ENCODE measurements around the gene DXO. TPM values are rescaled to one million over a fixed set of nuclear protein-coding genes. Genes with fewer than 3 reads are reported as not detected.
A peak's percentile ranks its signal among the peaks of the same experiment; 100 is the strongest.
"Not testable (repeated sequence)": the region's sequence is repeated elsewhere in the genome, so short reads cannot be mapped to it uniquely, and the experiment has no call there.

The DXO gene
- total and polyA plus RNA-seq, 8 donors, result 8.2 to 39.7 (median 11.5) TPM

DNA sequence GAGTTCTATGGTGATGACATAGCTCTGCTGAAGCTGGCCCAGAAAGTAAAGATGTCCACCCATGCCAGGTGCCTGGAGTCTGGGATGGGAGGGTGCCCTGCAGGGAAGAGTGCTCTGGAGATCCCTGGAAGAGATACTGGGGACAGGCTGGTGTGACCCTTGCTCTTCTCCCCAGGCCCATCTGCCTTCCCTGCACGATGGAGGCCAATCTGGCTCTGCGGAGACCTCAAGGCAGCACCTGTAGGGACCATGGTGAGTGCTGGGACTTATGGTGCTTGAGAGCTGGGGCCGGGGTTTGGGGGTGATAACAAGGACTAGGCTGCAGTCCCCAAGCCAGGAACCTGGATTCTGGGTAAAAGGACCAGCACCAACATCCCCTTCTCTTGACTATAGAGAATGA, 28.2 kb downstream of the DXO start:
- Histone ChIP-seq H3K4me1 (peaks cover 0 to 9% (median 0%) of the 10 kb centered on the region in 3 donors), H3K36me3 (no peaks in the 10 kb centered on the region), H3K27me3 (no peaks in the 10 kb centered on the region), H3K9me3 (no peaks in the 10 kb centered on the region), H3K27ac (no peak overlapping the region), H3K4me3 (no peak overlapping the region)
- WGBS, 2 donors, result 61 to 84% methylated on average over 3 of the region's 3 CpGs
- ATAC-seq, result no peak
- intact Hi-C loops (cut with DNase I), result no loop called here
- FAIRE-seq, result no peak
- no peak for DNase-seq
- no peak for TF ChIP-seq CTCF (IDR thresholded peaks at IDR 0.05)

DNA sequence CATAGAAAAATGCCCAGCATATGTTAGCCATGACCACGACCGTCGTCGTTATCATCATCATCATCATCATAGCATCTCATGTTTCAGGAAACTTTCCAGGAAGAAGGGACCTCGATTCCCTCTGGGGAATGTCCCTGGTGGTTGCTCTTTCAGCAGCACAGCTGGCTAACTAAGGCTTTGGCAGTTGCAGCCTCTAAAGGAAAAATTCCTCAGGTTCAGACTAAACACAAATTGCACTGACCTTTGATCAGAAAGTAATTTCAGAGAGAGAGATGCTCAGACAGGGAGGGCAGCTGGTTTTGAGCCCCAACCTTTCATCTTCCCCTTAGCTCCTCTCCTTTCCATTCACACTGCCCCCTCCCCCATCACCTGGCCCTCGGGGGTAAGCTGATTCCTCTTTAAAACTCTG, 31.7 kb downstream of the DXO start:
- FAIRE-seq, result no peak
- WGBS, 2 donors, result 3 to 6% methylated on average over 6 of the region's 6 CpGs

GRCh38 chr6:31935823-31936222, 36.1 kb downstream of the DXO start:
- TF ChIP-seq CTCF (IDR thresholded peaks at IDR 0.05), result no peak
- Histone ChIP-seq H3K4me1 (no peaks in the 10 kb centered on the region), H3K36me3 (no peaks in the 10 kb centered on the region), H3K4me3 (no peak overlapping the region), H3K27me3 (no peaks in the 10 kb centered on the region), H3K9me3 (no peaks in the 10 kb centered on the region), H3K27ac (no peak overlapping the region)
- 60 to 64% methylated on average over 9 of the region's 9 CpGs for WGBS, 2 donors
- DNase-seq (no peak), FAIRE-seq (no peak), ATAC-seq (no peak)
- intact Hi-C loops (cut with DNase I), result no loop called here

More for the DNA sequence above, 31.7 kb downstream of the DXO start:
- H3K4me3 ChIP-seq, result no peak overlapping the region
- no peaks in the 10 kb centered on the region for H3K36me3 ChIP-seq
- ATAC-seq (peak in 1 of 4 donors; percentile 65), DNase-seq (no peak)
- intact Hi-C loops (cut with DNase I), result no loop called here
- H3K27me3 ChIP-seq, result no peaks in the 10 kb centered on the region
- no peak overlapping the region for H3K27ac ChIP-seq
- no peaks in the 10 kb centered on the region for H3K9me3 ChIP-seq
- peaks cover 0 to 6% (median 0%) of the 10 kb centered on the region in 3 donors for H3K4me1 ChIP-seq
- no peak for TF ChIP-seq CTCF (IDR thresholded peaks at IDR 0.05)

DNA sequence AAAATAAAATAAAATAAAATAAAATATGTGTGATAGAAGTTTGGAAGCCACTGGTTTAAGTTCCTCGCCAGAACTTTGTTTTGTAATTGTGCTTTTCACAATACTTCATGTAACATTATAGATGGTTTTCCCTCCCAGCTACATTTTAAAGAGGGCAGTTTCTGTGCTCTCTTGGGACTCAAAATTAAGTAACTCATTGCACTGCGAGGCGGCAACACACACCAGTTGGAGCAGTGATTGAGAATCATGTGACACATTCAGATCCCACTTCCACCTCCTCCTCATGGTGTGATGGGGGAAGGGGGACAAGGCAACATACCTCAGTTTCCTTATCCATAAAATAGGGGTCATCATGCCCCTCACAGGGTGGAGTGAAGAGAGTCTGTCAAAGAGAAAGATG, 36.9 kb downstream of the DXO start:
- Histone ChIP-seq H3K36me3 (no peaks in the 10 kb centered on the region), H3K9me3 (no peaks in the 10 kb centered on the region), H3K27me3 (no peaks in the 10 kb centered on the region), H3K27ac (no peak overlapping the region), H3K4me1 (no peaks in the 10 kb centered on the region), H3K4me3 (no peak overlapping the region)
- no peak for DNase-seq
- WGBS, 2 donors, result 65 to 71% methylated on average over 3 of the region's 3 CpGs
- intact Hi-C loops (cut with DNase I), result no loop called here
- ATAC-seq, result no peak
- no peak for TF ChIP-seq CTCF (IDR thresholded peaks at IDR 0.05)
- no peak for FAIRE-seq

GRCh38 chr6:31933537-31933936, 38.4 kb downstream of the DXO start:
- Histone ChIP-seq H3K9me3 (no peaks in the 10 kb centered on the region), H3K27me3 (no peaks in the 10 kb centered on the region), H3K36me3 (no peaks in the 10 kb centered on the region), H3K4me3 (no peak overlapping the region), H3K27ac (no peak overlapping the region), H3K4me1 (no peaks in the 10 kb centered on the region)
- no peak for FAIRE-seq
- WGBS, 2 donors, result 72 to 83% methylated on average over 19 of the region's 19 CpGs
- no peak for TF ChIP-seq CTCF (IDR thresholded peaks at IDR 0.05)
- no peak for DNase-seq
- intact Hi-C loops (cut with DNase I), result no loop called here
- no peak for ATAC-seq

DNA sequence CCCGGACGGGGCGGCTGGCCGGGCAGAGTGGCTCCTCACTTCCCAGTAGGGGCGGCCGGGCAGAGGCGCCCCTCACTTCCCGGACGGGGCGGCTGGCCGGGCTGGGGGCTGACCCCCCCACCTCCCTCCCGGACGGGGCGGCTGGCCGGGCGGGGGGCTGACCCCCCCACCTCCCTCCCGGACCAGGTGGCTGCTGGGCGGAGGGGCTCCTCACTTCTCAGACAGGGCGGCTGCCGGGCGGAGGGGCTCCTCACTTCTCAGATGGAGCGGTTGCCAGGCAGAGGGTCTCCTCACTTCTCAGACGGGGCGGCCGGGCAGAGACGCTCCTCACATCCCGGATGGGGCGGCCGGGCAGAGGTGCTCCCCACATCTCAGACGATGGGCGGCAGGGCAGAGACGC, 39.8 kb downstream of the DXO start:
- WGBS, 2 donors, result 85 to 89% methylated on average over 7 to 32 of the region's 32 CpGs
- intact Hi-C loops (cut with DNase I); H3K9me3 ChIP-seq; ATAC-seq; H3K36me3 ChIP-seq; H3K27ac ChIP-seq; H3K4me3 ChIP-seq; H3K27me3 ChIP-seq; H3K4me1 ChIP-seq; DNase-seq; FAIRE-seq: not testable (repeated sequence)
